HepG2 (cell line): Measurements from ENCODE around the gene GCN1. TPM values are rescaled to one million over a fixed set of nuclear protein-coding genes. Genes with fewer than 3 reads are reported as not detected.

Experiments used
- MATR3 ChIP-seq: sonication (generic); formaldehyde crosslinking; IDR thresholded peaks from 2 replicates; pipeline ENCODE4 v1.4.0; 2020; ENCODE audit warnings: missing genetic modification reagents
- NFYC ChIP-seq: IDR thresholded peaks from 2 replicates; pipeline ENCODE4 v1.6.1; 2016; ENCODE audit warnings: missing genetic modification reagents, missing compliant biosample characterization
- PCBP2 ChIP-seq: fragments of 200-400 bp; formaldehyde crosslinking; optimal IDR thresholded peaks from 2 replicates; pipeline ENCODE3; 2018; ENCODE audit warnings: low read length, low read depth; ENCODE audit not compliant: poor library complexity, severe bottlenecking
- RBAK ChIP-seq: sonication (generic); formaldehyde crosslinking; IDR thresholded peaks from 2 replicates; pipeline ENCODE4 v1.5.1; 2020; ENCODE audit warnings: mild to moderate bottlenecking, missing genetic modification reagents
- ZNF780A ChIP-seq: sonication (generic); formaldehyde crosslinking; IDR thresholded peaks from 2 replicates; pipeline ENCODE4 v1.8.0; 2022; ENCODE audit warnings: mild to moderate bottlenecking, missing genetic modification reagents, moderate library complexity
- ZNF83 ChIP-seq: sonication (generic); formaldehyde crosslinking; IDR thresholded peaks from 2 replicates; pipeline ENCODE4 v1.4.0; 2020; ENCODE audit warnings: missing genetic modification reagents, mild to moderate bottlenecking, borderline replicate concordance
- ZNF878 ChIP-seq: sonication (generic); formaldehyde crosslinking; IDR thresholded peaks from 2 replicates; pipeline ENCODE4 v1.8.1; 2023; ENCODE audit warnings: mild to moderate bottlenecking, missing genetic modification reagents, moderate library complexity
- polyA plus RNA-seq, 8 experiments: library from polyadenylated mRNA; depleted of rRNA in 3 of 8; stranded (reverse) in 7 of 8; unstranded in 1 of 8; fragments of >200 nt; fragmentation: Illumina TruSeq in 4 of 8; extraction: Trizol in 4 of 8; gene quantifications; 2 replicates each; pipeline versions ENCODE4 v1.2.1 to v1.2.3, GENCODE V29; 2011 to 2016; ENCODE audit warnings: low read depth in 4 of 8, missing spikeins in 1 of 8, mixed read lengths in 1 of 8; ENCODE audit not compliant: insufficient read depth in 1 of 8
- total RNA-seq, 5 experiments: library from RNA; depleted of rRNA; stranded (reverse); fragments of >200 nt; fragmentation: Illumina TruSeq; extraction: Trizol; gene quantifications; 2 replicates each; pipeline ENCODE4 v1.2.3, GENCODE V29; 2016; ENCODE audit warnings: low read depth in 1 of 5
- TF ChIP-seq, protein P1 (sequence below): sonication (generic); formaldehyde crosslinking; IDR thresholded peaks from 2 replicates; pipeline ENCODE4 v1.5.1; 2020; ENCODE audit warnings: mild to moderate bottlenecking, missing genetic modification reagents, borderline replicate concordance
- TF ChIP-seq, protein P2 (sequence below): sonication (generic); formaldehyde crosslinking; IDR thresholded peaks from 2 replicates; pipeline ENCODE4 v1.9.0; 2021; ENCODE audit warnings: missing genetic modification reagents, mild to moderate bottlenecking, borderline replicate concordance
- TF ChIP-seq, protein P3 (sequence below): sonication (generic); formaldehyde crosslinking; IDR thresholded peaks from 2 replicates; pipeline ENCODE4 v1.4.0; 2020; ENCODE audit warnings: mild to moderate bottlenecking, missing genetic modification reagents
- TF ChIP-seq, protein P4 (sequence below): sonication (generic); formaldehyde crosslinking; IDR thresholded peaks from 2 replicates; pipeline ENCODE4 v1.5.1; 2020; ENCODE audit warnings: missing genetic modification reagents, mild to moderate bottlenecking, borderline replicate concordance

Gene GCN1
- total and polyA plus RNA-seq, 2 of the 13 experiments (the other 11 are each of a cell fraction or from before 2014, with no cell fraction given): 58.2 to 83.0 TPM

DNA sequence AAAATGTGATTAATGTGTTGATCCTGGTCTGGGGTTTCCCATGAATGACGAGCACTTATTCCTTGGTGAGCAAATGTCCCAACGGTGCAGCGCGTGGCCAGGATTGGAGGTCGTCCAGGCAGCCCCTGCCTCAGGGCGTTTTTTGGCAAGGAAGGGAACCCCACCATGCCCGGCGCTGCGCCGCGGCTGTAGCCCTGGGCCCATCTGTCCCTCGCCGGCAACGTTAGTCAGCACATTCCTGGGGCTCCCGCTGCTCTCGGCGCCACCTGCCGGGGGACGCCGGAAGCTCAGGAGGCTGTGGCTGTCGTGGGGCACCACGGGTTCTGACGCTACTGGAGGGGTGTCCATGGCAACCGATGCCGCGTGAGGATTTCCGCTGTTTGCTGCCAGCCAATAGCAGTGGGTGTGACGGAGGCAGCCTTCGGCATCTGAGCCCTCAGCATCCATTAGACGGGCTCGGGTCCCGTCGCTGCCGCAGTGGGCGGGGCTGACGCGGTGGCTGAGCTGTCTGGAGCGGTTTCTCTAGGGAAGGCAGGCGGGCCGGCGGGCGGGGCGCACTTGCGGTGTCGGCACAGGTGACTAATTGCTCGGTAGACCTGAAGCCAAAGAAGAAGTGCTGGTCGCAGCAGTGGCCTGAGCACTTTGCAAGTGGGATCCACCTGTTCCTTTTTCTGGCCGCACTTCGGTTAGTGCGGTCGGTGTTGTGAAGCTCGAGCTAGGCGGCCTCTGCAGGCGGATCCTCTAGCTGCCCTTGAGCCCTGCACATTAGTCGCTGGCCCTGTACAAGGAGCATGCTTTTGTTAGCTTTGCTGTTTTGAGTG is 107.5 kb downstream of the GCN1 start (continued):
- TF ChIP-seq, protein P1, sequence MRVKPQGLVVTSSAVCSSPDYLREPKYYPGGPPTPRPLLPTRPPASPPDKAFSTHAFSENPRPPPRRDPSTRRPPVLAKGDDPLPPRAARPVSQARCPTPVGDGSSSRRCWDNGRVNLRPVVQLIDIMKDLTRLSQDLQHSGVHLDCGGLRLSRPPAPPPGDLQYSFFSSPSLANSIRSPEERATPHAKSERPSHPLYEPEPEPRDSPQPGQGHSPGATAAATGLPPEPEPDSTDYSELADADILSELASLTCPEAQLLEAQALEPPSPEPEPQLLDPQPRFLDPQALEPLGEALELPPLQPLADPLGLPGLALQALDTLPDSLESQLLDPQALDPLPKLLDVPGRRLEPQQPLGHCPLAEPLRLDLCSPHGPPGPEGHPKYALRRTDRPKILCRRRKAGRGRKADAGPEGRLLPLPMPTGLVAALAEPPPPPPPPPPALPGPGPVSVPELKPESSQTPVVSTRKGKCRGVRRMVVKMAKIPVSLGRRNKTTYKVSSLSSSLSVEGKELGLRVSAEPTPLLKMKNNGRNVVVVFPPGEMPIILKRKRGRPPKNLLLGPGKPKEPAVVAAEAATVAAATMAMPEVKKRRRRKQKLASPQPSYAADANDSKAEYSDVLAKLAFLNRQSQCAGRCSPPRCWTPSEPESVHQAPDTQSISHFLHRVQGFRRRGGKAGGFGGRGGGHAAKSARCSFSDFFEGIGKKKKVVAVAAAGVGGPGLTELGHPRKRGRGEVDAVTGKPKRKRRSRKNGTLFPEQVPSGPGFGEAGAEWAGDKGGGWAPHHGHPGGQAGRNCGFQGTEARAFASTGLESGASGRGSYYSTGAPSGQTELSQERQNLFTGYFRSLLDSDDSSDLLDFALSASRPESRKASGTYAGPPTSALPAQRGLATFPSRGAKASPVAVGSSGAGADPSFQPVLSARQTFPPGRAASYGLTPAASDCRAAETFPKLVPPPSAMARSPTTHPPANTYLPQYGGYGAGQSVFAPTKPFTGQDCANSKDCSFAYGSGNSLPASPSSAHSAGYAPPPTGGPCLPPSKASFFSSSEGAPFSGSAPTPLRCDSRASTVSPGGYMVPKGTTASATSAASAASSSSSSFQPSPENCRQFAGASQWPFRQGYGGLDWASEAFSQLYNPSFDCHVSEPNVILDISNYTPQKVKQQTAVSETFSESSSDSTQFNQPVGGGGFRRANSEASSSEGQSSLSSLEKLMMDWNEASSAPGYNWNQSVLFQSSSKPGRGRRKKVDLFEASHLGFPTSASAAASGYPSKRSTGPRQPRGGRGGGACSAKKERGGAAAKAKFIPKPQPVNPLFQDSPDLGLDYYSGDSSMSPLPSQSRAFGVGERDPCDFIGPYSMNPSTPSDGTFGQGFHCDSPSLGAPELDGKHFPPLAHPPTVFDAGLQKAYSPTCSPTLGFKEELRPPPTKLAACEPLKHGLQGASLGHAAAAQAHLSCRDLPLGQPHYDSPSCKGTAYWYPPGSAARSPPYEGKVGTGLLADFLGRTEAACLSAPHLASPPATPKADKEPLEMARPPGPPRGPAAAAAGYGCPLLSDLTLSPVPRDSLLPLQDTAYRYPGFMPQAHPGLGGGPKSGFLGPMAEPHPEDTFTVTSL (CRISPR knock-in tag): 0 out of 2 replicates have a peak, but pooled peaks have one; percentile 37
- no peak for TF ChIP-seq ZNF83 (CRISPR knock-in tag)
- TF ChIP-seq ZNF780A (CRISPR knock-in tag): no peak
- peak; percentile 91 for TF ChIP-seq NFYC (CRISPR knock-in tag)
- no peak for TF ChIP-seq MATR3 (CRISPR knock-in tag)
- TF ChIP-seq ZNF878 (CRISPR knock-in tag): peak; percentile 31; the same call in 1 of the 2 replicates
- TF ChIP-seq PCBP2: no peak
- TF ChIP-seq, protein P2, sequence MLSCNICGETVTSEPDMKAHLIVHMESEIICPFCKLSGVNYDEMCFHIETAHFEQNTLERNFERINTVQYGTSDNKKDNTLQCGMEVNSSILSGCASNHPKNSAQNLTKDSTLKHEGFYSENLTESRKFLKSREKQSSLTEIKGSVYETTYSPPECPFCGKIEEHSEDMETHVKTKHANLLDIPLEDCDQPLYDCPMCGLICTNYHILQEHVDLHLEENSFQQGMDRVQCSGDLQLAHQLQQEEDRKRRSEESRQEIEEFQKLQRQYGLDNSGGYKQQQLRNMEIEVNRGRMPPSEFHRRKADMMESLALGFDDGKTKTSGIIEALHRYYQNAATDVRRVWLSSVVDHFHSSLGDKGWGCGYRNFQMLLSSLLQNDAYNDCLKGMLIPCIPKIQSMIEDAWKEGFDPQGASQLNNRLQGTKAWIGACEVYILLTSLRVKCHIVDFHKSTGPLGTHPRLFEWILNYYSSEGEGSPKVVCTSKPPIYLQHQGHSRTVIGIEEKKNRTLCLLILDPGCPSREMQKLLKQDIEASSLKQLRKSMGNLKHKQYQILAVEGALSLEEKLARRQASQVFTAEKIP (CRISPR knock-in tag): no peak
- TF ChIP-seq, protein P3, sequence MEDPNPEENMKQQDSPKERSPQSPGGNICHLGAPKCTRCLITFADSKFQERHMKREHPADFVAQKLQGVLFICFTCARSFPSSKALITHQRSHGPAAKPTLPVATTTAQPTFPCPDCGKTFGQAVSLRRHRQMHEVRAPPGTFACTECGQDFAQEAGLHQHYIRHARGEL (CRISPR knock-in tag): no peak
- TF ChIP-seq, protein P4, sequence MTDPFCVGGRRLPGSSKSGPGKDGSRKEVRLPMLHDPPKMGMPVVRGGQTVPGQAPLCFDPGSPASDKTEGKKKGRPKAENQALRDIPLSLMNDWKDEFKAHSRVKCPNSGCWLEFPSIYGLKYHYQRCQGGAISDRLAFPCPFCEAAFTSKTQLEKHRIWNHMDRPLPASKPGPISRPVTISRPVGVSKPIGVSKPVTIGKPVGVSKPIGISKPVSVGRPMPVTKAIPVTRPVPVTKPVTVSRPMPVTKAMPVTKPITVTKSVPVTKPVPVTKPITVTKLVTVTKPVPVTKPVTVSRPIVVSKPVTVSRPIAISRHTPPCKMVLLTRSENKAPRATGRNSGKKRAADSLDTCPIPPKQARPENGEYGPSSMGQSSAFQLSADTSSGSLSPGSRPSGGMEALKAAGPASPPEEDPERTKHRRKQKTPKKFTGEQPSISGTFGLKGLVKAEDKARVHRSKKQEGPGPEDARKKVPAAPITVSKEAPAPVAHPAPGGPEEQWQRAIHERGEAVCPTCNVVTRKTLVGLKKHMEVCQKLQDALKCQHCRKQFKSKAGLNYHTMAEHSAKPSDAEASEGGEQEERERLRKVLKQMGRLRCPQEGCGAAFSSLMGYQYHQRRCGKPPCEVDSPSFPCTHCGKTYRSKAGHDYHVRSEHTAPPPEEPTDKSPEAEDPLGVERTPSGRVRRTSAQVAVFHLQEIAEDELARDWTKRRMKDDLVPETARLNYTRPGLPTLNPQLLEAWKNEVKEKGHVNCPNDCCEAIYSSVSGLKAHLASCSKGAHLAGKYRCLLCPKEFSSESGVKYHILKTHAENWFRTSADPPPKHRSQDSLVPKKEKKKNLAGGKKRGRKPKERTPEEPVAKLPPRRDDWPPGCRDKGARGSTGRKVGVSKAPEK (CRISPR knock-in tag): no peak
- no peak for TF ChIP-seq RBAK
